HCT116 (cell line): ENCODE measurements around the gene FOSB. TPM values are rescaled to one million over a fixed set of nuclear protein-coding genes. Genes with fewer than 3 reads are reported as not detected.
A peak's percentile ranks its signal among the peaks of the same experiment; 100 is the strongest.

Experiments used
- ATAC-seq: fragments of 200-7000 bp; cut with Tn5 transposase; 2 replicates; pipeline ENCODE4 v1.9.1; 2020; ENCODE audit warnings: mild to moderate bottlenecking, moderate library complexity
- BruUV-seq: library from RNA; stranded (reverse); fragments of 400-500 nt; replicated peaks from 2 replicates; lab custom pipeline; 2021; lab: Mats Ljungman, UMichigan
- CTCF ChIA-PET: fragments of 300-600 bp; sonication (Branson Sonifier 250); formaldehyde crosslinking; loops from one replicate; lab custom pipeline; 2021; ENCODE audit warnings: antibody characterized with exemption; lab: Charles Lee
- POLR2A ChIA-PET: fragments of 300-600, 350-600 bp; sonication (Branson Sonifier 250); formaldehyde crosslinking; loops from one replicate; lab custom pipeline; 2021; ENCODE audit warnings: antibody characterized with exemption; lab: Charles Lee
- RAD21 ChIA-PET, 2 experiments: fragments of 300-600 bp; sonication (Branson Sonifier 250); formaldehyde crosslinking; loops; one replicate each; lab custom pipeline; 2023; ENCODE audit warnings: low total read pairs in 2 of 2; ENCODE audit not compliant: uncharacterized antibody in 2 of 2, unreplicated experiment in 2 of 2, low non-redundant PET in 1 of 2; lab: Charles Lee
- DNase-seq: peaks from one replicate; pipeline ENCODE4 v3.0.0-alpha.2; 2010; ENCODE audit warnings: low read depth, low spot score
- H2AFZ ChIP-seq: fragments of 200-600 bp; shearing (Covaris generic), sonication (generic); 2 replicates; pipeline ENCODE4 v1.6.1; 2017; ENCODE audit warnings: low read depth, mixed run types, mixed read lengths, antibody characterized with exemption, low read length; ENCODE audit not compliant: poor library complexity, severe bottlenecking
- H3K27ac ChIP-seq: 2 replicates; pipeline ENCODE4 v1.5.1; 2012; ENCODE audit warnings: low read depth, low read length
- H3K27me3 ChIP-seq: fragments of 200-600 bp; sonication (generic); 2 replicates; pipeline ENCODE4 v1.6.1; 2016; ENCODE audit warnings: mixed run types, low read length, mixed read lengths; ENCODE audit not compliant: insufficient read depth
- H3K36me3 ChIP-seq, 2 experiments: fragments of 200-500 bp in 1 of 2; fragments of 200-600 bp in 1 of 2; sonication (Bioruptor generic) in 1 of 2; sonication (generic) in 1 of 2; 2 replicates each; pipeline versions ENCODE4 v1.5.1 to v1.6.1; 2014 to 2016; ENCODE audit warnings: low read length in 2 of 2, inconsistent platforms in 1 of 2, mixed read lengths in 1 of 2, mixed run types in 1 of 2; ENCODE audit not compliant: insufficient read depth in 2 of 2, control insufficient read depth in 1 of 2
- H3K4me1 ChIP-seq, 2 experiments: fragments of 200-600 bp in 1 of 2; sonication (generic) in 1 of 2; 2 replicates each; pipeline versions ENCODE4 v1.5.1 to v1.6.1; 2012 to 2017; ENCODE audit warnings: low read length in 2 of 2, inconsistent platforms in 1 of 2, mild to moderate bottlenecking in 1 of 2, mixed read lengths in 1 of 2, mixed run types in 1 of 2, moderate library complexity in 1 of 2; ENCODE audit not compliant: insufficient read depth in 2 of 2, control insufficient read depth in 1 of 2
- H3K4me2 ChIP-seq: fragments of 200-600 bp; sonication (generic); 2 replicates; pipeline ENCODE4 v1.6.1; 2017; ENCODE audit warnings: mixed run types, low read length, mixed read lengths
- H3K4me3 ChIP-seq, 2 experiments: fragments of 200-600 bp in 1 of 2; sonication (generic) in 1 of 2; replicated peaks in 1 of 2; 2 replicates each; pipeline ENCODE4 v1.5.1; 2011 to 2016; ENCODE audit warnings: low read length in 2 of 2, control low read depth in 1 of 2, low read depth in 1 of 2, mild to moderate bottlenecking in 1 of 2, mixed read lengths in 1 of 2, mixed run types in 1 of 2
- H3K79me2 ChIP-seq: fragments of 200-600 bp; sonication (generic); 2 replicates; pipeline ENCODE4 v1.6.1; 2017; ENCODE audit warnings: mild to moderate bottlenecking, mixed run types, low read length, moderate library complexity, mixed read lengths; ENCODE audit not compliant: insufficient read depth
- H3K9ac ChIP-seq: fragments of 200-600 bp; sonication (generic); 2 replicates; pipeline ENCODE4 v1.6.1; 2016; ENCODE audit warnings: low read length, mixed read lengths
- H3K9me2 ChIP-seq: fragments of 200-600 bp; sonication (generic), shearing (Covaris generic); 2 replicates; pipeline ENCODE4 v1.6.1; 2017; ENCODE audit warnings: mixed run types, mild to moderate bottlenecking, moderate library complexity; ENCODE audit not compliant: insufficient read depth
- H3K9me3 ChIP-seq, 2 experiments: fragments of 200-500 bp in 1 of 2; fragments of 200-600 bp in 1 of 2; sonication (Bioruptor generic) in 1 of 2; sonication (generic) in 1 of 2; 2 replicates each; pipeline ENCODE4 v1.6.1; 2014 to 2017; ENCODE audit warnings: low read length in 2 of 2, mixed read lengths in 2 of 2, inconsistent platforms in 1 of 2, low read depth in 1 of 2, mild to moderate bottlenecking in 1 of 2, mixed run types in 1 of 2, moderate library complexity in 1 of 2; ENCODE audit not compliant: control insufficient read depth in 1 of 2, insufficient read depth in 1 of 2
- H4K20me1 ChIP-seq: fragments of 200-600 bp; sonication (generic), shearing (Covaris generic); 2 replicates; pipeline ENCODE4 v1.6.1; 2017; ENCODE audit warnings: mixed run types, mild to moderate bottlenecking, moderate library complexity; ENCODE audit not compliant: insufficient read depth
- CBX3 ChIP-seq: IDR thresholded peaks from 2 replicates; pipeline ENCODE4 v1.6.1; 2012; ENCODE audit warnings: low read depth
- EGR1 ChIP-seq: IDR thresholded peaks from 2 replicates; pipeline ENCODE4 v1.6.1; 2012; ENCODE audit warnings: low read depth
- EZH2 ChIP-seq: fragments of 200-600 bp; sonication (generic); IDR thresholded peaks from 2 replicates; pipeline ENCODE4 v1.6.1; 2017; ENCODE audit warnings: antibody characterized with exemption, mixed run types
- FOSL1 ChIP-seq: IDR thresholded peaks from 2 replicates; pipeline ENCODE4 v1.6.1; 2012; ENCODE audit warnings: low read depth
- JUND ChIP-seq: IDR thresholded peaks from 2 replicates; pipeline ENCODE4 v1.6.1; 2012
- MAX ChIP-seq: IDR thresholded peaks from 2 replicates; pipeline ENCODE4 v1.6.1; 2012
- POLR2A ChIP-seq: IDR thresholded peaks from 2 replicates; pipeline ENCODE4 v1.7.0; 2011; ENCODE audit warnings: borderline replicate concordance; ENCODE audit not compliant: insufficient read depth, insufficient read length; ENCODE audit errors: extremely low read depth
- POLR2AphosphoS5 ChIP-seq: IDR thresholded peaks from 2 replicates; pipeline ENCODE4 v1.6.1; 2011; ENCODE audit warnings: mild to moderate bottlenecking, low read depth, low read length, moderate library complexity
- REST ChIP-seq: IDR thresholded peaks from 2 replicates; pipeline ENCODE4 v1.6.1; 2012; ENCODE audit warnings: low read depth
- SIN3A ChIP-seq: IDR thresholded peaks from 2 replicates; pipeline ENCODE4 v1.6.1; 2012; ENCODE audit warnings: low read depth
- SP1 ChIP-seq: IDR thresholded peaks from 2 replicates; pipeline ENCODE4 v1.6.1; 2012; ENCODE audit warnings: low read depth
- TCF7L2 ChIP-seq: IDR thresholded peaks from 2 replicates; pipeline ENCODE4 v1.7.0; 2011; ENCODE audit warnings: borderline replicate concordance, inconsistent platforms; ENCODE audit not compliant: insufficient read depth, insufficient read length; ENCODE audit errors: extremely low read depth
- YY1 ChIP-seq: IDR thresholded peaks from 2 replicates; pipeline ENCODE4 v1.6.1; 2011; ENCODE audit warnings: low read length, low read depth, moderate library complexity, mild to moderate bottlenecking; ENCODE audit not compliant: insufficient replicate concordance; ENCODE audit errors: extremely low read depth
- ZFX ChIP-seq: fragments of 450-650 bp; IDR thresholded peaks from 2 replicates; pipeline ENCODE4 v1.6.1; 2017
- intact Hi-C: fragments of 100-400 bp; cut with micrococcal nuclease; formaldehyde crosslinking; loops from 2 replicates; pipeline ENCODE4 v1.10.0; 2022
- total RNA-seq: library from RNA; stranded (reverse); gene quantifications from one replicate; pipeline ENCODE4 v1.2.1, GENCODE V29; 2021; ENCODE audit not compliant: unreplicated experiment

The FOSB gene
- total RNA-seq, 1 experiment from 2014 or later = 12.6 TPM

GRCh38 chr19:45506989-45507871 lies 39.4 kb downstream of the FOSB start, which contains the start of gene VASP:
Gene VASP, plus strand, starts transcription at chr19:45507479. Its CDS starts 293 bp downstream, at chr19:45507772.
- ChIA-PET CTCF (no interaction called here), POLR2A (interaction anchor here (0.7 to 1.2 kb wide), 4 partner anchors 84 to 134 kb away, joined by 3 to 5 read pairs (median 4); no protein-coding TSS in a partner anchor), RAD21 (no interaction called here)
- Histone ChIP-seq H3K9me2 (no peaks in the 10 kb centered on the region), H3K9me3 (no peaks in the 10 kb centered on the region), H3K27me3 (no peaks in the 10 kb centered on the region), H3K9ac (peak within 1 kb of the TSS; percentile 98), H4K20me1 (no peaks in the 10 kb centered on the region), H3K79me2 (peaks cover 53% of the 10 kb centered on the region), H3K4me2 (peak within 1 kb of the TSS; percentile 99), H3K36me3 (peaks cover 0 to 5% of the 10 kb centered on the region in 2 experiments; a peak in 1 of 4 replicates), H3K27ac (peak within 1 kb of the TSS; percentile 95), H2AFZ (peak within 1 kb of the TSS; percentile 63), H3K4me3 (peak within 1 kb of the TSS; percentile 98 to 99), H3K4me1 (peaks cover 31 to 60% of the 10 kb centered on the region in 2 experiments)
- intact Hi-C loops = no loop called here
- ATAC-seq (peak; percentile 50), DNase-seq (peak; percentile 81)
- TF ChIP-seq POLR2AphosphoS5 (peak; percentile 98), SIN3A (peak; percentile 94; the same call in 1 of the 2 replicates), JUND (peak; percentile 63), EZH2 (no peak), REST (no peak), TCF7L2 (peak; percentile 82), SP1 (peak; percentile 96), FOSL1 (no peak), EGR1 (peak; percentile 83), YY1 (peak; percentile 68), POLR2A (peak; percentile 92), ZFX (0 out of 2 replicates have a peak, but pooled peaks have one; percentile 10), MAX (peak; percentile 94), CBX3 (peak; percentile 64; the same call in 1 of the 2 replicates)
- BruUV-seq = no TSS peak
